ENCODE measurements around the gene EFNA2. TPM values are rescaled to one million over a fixed set of nuclear protein-coding genes. Genes with fewer than 3 reads are reported as not detected.
"Not testable (repeated sequence)": the region's sequence is repeated elsewhere in the genome, so short reads cannot be mapped to it uniquely, and the experiment has no call there.

EFNA2 gene
- total RNA-seq, 4 donors from 2014 or later, result not detected

DNA sequence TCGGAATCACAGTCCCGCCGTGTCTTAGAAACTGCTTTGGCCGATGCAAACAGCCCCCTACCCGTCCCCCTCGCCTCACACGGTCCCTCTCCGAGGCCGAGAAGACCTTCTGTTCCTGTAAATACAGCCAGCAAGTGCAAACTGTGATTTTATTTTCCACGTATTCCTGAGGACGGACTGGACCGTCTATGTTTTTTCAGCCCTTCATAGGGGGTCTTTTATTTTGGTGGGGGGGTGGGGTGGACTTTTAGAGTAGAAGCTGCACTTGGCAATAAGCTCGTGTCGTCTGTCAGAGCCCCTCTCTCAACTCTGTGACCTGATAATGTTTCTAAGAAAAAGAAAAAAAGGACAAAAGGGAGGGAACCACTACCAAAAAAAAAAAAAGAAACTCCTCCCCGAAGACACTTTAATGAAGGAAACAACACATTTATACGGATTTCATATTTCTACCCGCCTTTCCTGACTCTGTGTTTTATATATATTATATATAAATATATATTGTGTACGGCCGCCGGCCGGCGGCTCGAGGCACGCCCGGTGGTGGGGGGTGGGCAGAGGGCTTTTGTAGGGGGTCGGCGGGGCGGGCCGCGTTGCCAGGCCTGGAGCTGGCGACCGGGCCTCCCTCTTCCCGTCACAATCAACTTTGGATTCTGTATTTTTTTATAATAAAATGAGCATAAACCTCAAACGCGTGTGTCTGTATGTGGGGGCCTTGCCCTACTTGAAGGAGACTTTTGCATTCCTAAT lies 15.2 kb downstream of the EFNA2 start:
- WGBS, result 85% methylated on average over 35 of the region's 35 CpGs
- no peak for DNase-seq (ENCODE audit: extremely low spot score)
- TF ChIP-seq EP300 (IDR thresholded peaks at IDR 0.05) (no peak), POLR2AphosphoS5 (IDR thresholded peaks at IDR 0.05) (no peak), POLR2A (IDR thresholded peaks at IDR 0.05; ENCODE audit: low read depth) (no peak), CTCF (IDR thresholded peaks at IDR 0.05) (no peak)
- Histone ChIP-seq H3K4me1 (peaks cover 0 to 2% (median under 1%) of the 10 kb centered on the region in 4 donors), H3K4me3 (no peak overlapping the region), H3K27ac (replicated peaks in 1 of 4) (no peak overlapping the region), H3K27me3 (peaks cover 0 to 12% (median 0%) of the 10 kb centered on the region in 4 donors), H3K9me3 (no peaks in the 10 kb centered on the region), H3K36me3 (no peaks in the 10 kb centered on the region)
- intact Hi-C loops (cut with DNase I), result no loop called here

DNA sequence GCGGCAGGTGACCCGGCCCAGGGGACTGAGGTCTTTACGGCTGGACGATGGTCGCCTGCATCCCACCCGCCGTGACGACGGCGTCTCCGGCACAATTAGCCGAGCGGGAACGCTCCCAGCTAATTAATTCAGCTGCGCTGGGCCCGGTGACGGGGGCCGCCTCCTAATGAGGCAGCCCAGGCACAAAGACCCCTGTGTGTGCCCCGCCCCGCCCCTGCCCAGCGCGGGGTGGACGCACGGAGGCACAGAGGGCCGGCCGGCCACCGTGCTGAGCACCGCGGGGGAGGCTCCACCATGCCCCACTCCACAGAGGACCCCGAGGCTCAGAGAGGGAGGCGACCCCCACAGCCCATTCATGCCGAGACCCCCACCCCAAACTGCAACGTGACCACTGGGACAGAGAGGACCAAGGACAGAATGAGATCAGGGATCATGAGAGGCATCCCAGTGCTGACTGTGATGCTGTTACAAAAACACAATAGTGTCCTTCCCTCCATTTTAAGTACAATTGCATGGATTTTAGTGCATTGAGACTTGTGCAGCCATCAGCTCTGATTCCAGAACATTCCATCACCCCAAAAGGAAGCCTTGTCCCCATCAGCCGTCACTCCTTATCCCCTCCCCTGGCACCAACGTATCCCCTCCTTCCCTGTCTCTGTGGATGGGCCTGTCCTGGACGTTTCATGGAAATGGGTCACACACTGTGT lies 17.0 kb downstream of the EFNA2 start:
- WGBS, result 70% methylated on average over 20 of the region's 36 CpGs

DNA sequence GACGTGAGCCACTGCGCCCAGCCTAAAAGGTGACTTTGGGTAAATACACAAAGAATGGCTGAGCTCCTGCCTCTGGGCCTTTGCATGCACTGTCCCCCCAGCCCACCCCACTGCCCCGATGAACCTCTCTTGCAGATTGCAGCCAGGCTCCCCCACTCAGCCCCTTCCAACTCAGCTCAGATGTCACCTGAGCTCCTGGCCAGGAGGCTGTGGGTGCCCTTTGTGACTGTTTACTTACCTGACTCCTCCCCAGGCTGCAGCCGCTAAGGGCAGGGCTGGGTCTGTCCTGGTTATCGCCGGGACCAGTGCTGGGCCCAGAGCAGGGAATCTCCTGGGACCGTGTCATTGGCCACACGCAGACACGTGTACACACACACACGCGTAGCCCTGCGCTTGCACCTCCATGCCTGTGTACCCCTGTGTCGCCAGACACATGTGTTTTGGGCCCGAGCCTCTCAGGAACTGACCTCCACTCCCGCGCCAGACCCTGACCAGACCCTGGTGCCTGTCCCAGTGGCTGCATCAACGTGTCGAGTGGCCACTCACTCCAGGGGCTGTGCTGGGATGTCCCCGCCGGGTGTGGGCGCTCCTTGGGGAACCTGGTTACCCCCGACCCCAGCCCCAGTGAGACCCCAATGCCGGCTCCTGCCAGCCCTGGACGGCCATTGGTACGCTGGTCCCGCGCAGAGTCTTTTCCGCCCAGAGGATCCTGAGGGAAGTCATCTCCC lies 18.7 kb downstream of the EFNA2 start:
- no peak overlapping the region for H3K27ac ChIP-seq (replicated peaks in 1 of 4)
- 87% methylated on average over 19 of the region's 28 CpGs for WGBS
- no peak overlapping the region for H3K4me3 ChIP-seq
- peaks cover 0 to 5% (median 0%) of the 10 kb centered on the region in 4 donors for H3K27me3 ChIP-seq
- no peaks in the 10 kb centered on the region for H3K9me3 ChIP-seq
- H3K36me3 ChIP-seq, result no peaks in the 10 kb centered on the region
- DNase-seq (ENCODE audit: extremely low spot score), result no peak
- H3K4me1 ChIP-seq, result no peaks in the 10 kb centered on the region
- no peak for TF ChIP-seq CTCF (IDR thresholded peaks at IDR 0.05)
- no peak for TF ChIP-seq EP300 (IDR thresholded peaks at IDR 0.05)
- no peak for TF ChIP-seq POLR2AphosphoS5 (IDR thresholded peaks at IDR 0.05)
- TF ChIP-seq POLR2A (IDR thresholded peaks at IDR 0.05; ENCODE audit: low read depth), result no peak
- intact Hi-C loops (cut with DNase I), result no loop called here

More for the DNA sequence above, 17.0 kb downstream of the EFNA2 start:
- intact Hi-C loops (cut with DNase I), result no loop called here
- no peak overlapping the region for H3K27ac ChIP-seq (replicated peaks in 1 of 4)
- H3K4me1 ChIP-seq, result no peaks in the 10 kb centered on the region
- H3K36me3 ChIP-seq, result no peaks in the 10 kb centered on the region
- no peak for TF ChIP-seq POLR2A (IDR thresholded peaks at IDR 0.05; ENCODE audit: low read depth)
- TF ChIP-seq CTCF (IDR thresholded peaks at IDR 0.05), result no peak
- no peak for TF ChIP-seq POLR2AphosphoS5 (IDR thresholded peaks at IDR 0.05)
- TF ChIP-seq EP300 (IDR thresholded peaks at IDR 0.05), result no peak
- no peaks in the 10 kb centered on the region for H3K27me3 ChIP-seq
- no peak for DNase-seq (ENCODE audit: extremely low spot score)
- no peak overlapping the region for H3K4me3 ChIP-seq
- H3K9me3 ChIP-seq, result no peaks in the 10 kb centered on the region

DNA sequence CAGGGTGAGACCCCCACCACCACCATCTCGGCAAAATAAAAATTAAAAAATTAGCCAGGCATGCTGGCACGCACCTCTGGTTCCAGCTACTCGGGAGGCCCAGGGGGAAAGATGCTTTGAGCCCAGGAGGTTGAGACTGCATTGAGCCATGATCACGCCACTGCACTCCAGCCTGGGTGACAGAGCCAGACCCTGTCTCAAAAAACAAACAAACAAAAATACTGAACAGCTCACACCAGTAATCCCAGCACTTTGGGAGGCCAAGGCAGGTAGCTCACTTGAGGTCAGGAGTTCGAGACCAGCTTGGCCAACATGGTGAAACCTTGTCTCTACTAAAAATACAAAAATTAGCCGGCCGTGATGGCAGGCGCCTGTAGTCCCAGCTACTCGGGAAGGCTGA lies 19.7 kb downstream of the EFNA2 start:
- intact Hi-C loops (cut with DNase I); H3K4me3 ChIP-seq; H3K27ac ChIP-seq (replicated peaks in 1 of 4); H3K9me3 ChIP-seq; H3K4me1 ChIP-seq; DNase-seq (ENCODE audit: extremely low spot score); H3K36me3 ChIP-seq: not testable (repeated sequence)
- peaks cover 0 to 15% (median 0%) of the 10 kb centered on the region in 4 donors for H3K27me3 ChIP-seq
- 91% methylated on average over 9 of the region's 9 CpGs for WGBS

DNA sequence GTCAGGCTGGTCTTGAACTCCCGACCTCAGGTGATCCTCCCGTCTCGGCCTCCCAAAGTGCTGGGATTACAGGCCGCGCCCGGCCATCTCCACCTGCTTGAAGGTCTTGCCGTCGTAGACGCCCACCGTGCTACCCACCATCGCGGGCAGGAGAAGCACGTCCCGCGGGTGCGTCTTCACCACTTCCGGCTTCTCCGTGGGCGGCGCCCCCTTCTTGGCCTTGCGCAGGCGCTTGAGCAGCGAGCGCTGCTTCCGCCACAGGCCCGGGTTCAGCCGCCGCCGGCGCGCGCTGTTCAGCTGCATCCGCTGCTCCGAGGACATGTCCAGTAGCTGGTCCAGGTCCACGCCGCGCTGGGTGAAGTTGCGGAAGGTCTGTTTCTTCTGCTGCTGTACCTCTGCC lies 21.6 kb downstream of the EFNA2 start:
- Histone ChIP-seq H3K36me3 (no peaks in the 10 kb centered on the region), H3K27ac (replicated peaks in 1 of 4) (no peak overlapping the region), H3K4me1 (no peaks in the 10 kb centered on the region), H3K9me3 (no peaks in the 10 kb centered on the region), H3K27me3 (peaks cover 0 to 34% (median 0%) of the 10 kb centered on the region in 4 donors), H3K4me3 (no peak overlapping the region)
- no peak for TF ChIP-seq EP300 (IDR thresholded peaks at IDR 0.05)
- no peak for TF ChIP-seq CTCF (IDR thresholded peaks at IDR 0.05)
- TF ChIP-seq POLR2AphosphoS5 (IDR thresholded peaks at IDR 0.05), result no peak
- no peak for TF ChIP-seq POLR2A (IDR thresholded peaks at IDR 0.05; ENCODE audit: low read depth)
- DNase-seq (ENCODE audit: extremely low spot score), result no peak
- 98% methylated on average over 6 of the region's 38 CpGs for WGBS
- intact Hi-C loops (cut with DNase I), result no loop called here
